DMS53 (cell line): ENCODE results near the gene AURKB.
"Not testable (repeated sequence)": the region's sequence is repeated elsewhere in the genome, so short reads cannot be mapped to it uniquely, and the experiment has no call there.

Source experiments
- DNase-seq: peaks from one replicate; lab custom pipeline; 2025; lab: John Stamatoyannopoulos, UW

The AURKB gene

DNA sequence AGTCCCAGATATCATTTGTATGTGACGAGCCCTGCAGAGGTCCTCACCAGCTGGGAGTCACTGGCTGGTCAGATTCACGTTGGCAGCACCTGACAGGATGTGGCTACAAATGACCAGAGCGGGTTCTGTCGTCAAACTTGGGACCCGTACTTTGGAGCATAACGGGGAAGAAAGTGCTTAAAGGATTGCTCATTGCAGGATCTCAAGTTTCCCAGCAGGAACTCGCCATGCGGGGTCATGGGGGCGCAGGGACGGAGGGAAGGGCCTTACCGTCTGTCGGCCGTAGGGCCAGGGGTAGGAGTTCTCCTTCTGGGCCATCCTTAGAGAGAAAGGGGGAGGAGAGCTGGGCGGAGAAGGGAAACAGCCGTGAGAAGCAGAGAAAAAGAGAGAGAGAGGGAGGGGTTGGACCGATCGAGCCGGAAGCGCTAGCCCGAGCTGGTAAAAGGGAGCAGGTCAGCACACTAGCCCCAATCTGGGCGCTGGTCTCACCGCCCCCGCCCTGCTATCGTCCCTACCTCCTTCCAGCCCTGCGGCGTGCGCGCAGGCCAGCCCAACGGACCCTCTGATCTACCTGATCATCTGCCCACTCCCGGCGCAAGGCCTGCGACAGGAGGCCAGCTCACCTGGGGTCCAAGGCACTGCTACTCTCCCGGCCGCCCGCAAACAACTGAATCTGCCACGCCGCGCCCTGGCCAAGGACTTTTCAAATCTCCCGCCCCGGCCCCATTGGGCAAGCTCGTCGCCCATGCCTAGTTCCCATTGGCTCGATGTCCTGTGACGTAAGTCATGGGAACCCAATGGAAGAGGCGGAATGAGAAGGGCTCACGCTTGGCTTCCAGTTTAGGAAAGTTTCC, at the start of gene AURKB:
Gene AURKB, minus strand, starts transcription at position 669 of the 854 bp plus-strand sequence. Its CDS starts 351 bp downstream, at position 318.
- DNase-seq: peak; percentile 99

DNA sequence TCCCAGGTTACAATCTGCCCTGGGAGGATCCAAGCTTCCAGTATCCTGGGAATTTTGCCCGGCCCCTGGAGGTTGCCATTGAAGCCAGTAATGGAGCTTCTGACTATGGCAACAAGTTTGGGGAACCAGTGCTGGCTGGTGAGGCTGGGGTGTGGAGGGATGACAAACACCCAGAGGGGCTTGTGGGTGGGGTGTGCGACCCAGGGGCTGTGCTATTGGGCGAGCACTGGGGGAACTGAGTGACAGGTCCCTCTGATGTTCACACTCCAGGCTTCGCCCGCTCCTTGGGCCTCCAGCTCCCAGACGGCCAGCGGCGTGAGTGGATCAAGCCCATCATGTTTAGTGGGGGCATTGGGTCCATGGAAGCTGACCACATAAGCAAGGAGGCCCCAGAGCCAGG, 47.4 kb upstream of the AURKB start:
- DNase-seq: no peak

DNA sequence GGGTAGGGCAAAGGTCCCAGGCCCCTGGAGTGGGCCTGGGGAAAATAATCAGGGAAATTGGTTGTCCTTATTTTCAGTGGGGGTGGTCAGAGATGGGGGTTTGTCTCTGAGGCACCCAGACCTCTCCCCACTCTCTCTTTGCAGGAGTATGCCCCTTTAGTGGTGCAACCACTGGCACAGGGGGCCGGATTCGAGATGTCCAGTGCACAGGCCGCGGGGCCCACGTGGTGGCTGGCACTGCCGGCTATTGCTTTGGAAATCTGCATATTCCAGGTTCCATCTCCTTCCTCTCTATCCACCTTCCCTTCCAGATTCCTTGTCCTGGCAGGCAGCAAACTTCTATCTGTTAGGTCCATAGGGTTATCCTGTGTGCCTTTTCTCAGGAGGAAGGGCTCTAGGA, 46.3 kb upstream of the AURKB start:
- no peak for DNase-seq

DNA sequence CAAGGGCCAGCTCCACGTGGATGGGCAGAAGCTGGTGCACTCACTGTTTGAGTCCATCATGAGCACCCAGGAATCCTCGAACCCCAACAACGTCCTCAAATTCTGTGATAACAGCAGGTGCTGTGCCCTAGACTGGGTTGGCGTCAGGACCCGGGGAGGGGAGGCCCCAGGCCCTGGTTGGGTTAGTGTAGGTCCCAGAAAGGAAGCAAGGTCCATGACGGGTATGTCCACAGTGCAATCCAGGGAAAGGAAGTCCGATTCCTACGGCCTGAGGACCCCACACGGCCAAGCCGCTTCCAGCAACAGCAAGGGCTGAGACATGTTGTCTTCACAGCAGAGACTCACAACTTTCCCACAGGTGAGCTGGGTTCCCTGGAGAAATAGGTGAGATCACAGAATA, 45.9 kb upstream of the AURKB start:
- no peak for DNase-seq

DNA sequence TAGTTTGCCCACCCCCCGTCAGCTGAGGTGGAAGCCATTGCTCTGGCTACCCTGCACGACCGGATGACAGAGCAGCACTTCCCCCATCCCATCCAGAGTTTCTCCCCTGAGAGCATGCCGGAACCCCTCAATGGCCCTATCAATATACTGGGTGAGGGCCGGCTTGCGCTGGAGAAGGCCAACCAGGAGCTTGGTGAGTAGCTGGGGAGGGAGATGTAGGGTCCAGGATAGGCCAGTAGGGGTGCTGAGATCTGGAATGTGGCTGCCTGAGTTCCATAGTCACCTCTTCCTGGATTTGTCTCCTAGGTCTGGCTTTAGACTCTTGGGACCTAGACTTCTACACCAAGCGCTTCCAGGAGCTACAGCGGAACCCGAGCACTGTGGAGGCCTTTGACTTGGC, 45.1 kb upstream of the AURKB start:
- peak; percentile 24 for DNase-seq

DNA sequence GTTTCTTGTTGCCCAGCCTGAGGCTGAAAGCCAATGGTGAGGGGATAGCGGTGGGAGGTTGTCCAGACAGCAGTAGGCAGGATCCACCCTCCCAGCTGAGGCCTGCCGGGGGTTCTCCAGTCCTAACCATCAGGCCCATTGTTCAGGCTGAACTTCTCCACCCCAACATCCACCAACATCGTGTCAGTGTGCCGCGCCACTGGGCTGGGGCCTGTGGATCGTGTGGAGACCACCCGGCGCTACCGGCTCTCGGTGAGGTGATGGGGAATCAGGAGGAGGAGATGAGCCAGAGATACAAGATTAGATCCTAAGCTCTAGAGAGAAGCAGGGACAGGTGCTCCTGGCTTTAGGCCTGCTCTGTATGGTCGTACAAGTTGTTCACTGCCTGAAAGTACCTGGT, 44.5 kb upstream of the AURKB start:
- no peak for DNase-seq

DNA sequence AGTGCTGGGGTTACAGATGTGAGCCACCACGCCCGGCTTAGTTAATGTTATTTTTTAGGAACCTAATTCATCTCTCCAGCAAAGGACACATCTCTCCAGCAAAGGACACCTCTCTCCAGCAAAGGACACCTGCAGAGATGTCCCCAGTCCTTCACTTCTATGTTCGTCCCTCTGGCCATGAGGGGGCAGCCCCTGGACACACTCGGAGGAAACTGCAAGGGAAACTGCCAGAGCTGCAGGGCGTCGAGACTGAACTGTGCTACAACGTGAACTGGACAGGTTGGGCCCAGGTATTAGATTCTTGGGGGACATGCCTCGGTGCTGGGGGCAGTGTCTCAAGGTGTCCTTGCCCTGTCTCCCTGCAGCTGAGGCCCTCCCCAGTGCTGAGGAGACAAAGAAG, 43.4 kb upstream of the AURKB start:
- DNase-seq: no peak

DNA sequence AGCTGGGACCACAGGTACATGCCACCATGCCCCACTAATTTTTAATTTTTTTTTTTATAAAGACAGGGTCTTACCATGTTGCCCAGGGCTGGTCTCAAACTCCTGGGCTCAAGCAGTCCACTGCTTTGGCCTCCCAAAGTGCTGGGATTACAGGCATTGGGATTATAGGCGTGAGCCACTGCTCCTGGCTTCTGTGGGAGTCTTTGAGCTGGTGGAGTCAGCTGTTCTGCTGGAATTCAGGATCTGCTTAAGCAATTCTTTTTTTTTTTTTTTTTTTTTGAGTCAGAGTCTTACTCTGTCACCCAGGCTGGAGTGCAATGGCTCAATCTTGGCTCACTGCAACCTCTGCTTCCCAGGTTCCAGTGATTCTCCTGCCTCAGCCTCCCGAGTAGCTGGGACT, 41.0 kb upstream of the AURKB start:
- DNase-seq: not testable (repeated sequence)

DNA sequence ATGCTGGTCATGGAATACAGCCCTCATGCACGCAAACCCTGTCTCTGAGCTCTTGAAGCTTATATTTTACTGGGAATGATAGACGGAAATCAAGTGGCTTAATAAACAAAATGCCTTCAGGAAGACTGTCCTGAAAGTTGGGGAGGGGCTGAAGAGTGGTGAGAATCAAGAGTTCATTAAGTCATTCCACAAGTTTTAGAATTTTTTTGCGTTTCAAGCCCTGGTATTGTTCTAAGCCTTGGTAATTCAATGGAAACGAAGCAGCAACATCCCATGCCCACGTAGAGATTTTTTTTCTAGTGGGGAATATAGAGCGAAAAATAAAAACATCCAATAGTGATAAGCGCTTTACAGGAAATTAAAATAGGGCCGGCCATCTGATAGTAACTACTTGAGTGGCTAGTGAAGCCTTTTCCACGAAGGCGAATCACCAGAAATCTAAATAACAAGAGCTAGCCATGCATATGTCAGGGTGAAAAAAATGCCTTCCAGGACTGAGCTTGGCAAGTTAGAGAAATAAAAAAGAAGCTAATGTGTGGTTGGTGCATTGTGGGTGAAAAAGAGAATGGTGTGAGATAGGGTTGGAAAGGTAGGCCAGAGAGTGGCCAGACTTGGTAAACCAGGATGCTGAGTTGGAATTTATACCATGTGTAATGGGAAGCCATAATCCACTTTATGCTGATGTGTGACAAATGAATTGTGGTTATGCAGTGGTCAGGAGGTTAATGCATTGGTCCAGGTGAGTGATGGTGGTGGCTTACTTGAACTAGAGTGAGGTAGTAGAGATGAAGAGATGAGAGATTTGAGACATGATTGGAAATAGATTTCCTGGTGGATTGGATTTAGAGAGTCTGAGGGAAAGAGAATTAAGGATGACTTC, 39.5 kb upstream of the AURKB start:
- DNase-seq: peak; percentile 55

DNA sequence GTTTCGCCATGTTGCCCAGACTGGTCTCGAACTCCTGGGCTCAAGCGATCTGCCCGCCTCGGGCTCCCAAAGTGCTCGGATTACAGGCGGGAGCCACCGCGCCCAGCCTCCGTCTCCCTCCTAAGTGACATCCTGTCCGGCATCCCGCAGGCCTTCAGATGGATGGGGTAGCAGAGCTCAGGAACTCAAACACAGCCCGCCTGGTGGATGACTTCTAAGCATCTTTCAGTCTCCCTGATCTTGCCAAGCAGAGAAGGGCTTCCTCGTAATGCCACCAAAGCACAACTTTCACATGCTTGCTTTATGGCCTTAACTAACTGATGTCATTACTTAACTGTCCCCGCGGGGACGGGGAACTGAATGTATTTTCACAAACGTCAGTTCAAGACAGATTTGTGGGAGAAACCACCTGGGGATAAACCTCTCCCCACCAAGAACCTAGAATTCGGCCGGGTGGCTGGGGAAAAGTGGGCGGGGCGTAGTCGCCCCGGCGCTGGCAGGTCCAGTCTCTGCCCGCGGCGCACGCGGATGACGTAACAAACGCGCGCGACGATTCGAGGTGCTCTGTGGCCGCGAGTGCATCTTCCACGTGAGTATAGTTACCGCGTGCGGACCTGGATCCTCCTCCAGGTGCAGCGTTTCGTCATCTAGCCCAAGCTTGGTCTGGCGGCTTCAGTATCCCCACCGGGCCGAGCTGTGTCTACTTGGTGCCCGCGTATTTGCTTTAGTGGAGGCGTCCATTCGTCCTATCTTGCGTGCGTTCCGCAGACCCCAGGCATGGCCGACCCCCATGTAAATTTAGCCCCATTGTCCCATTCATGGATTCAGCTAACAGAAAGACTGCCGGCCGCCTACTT, 38.6 kb upstream of the AURKB start, which contains the start of gene PFAS:
Gene PFAS, plus strand, starts transcription at position 539 of the 857 bp plus-strand sequence. CDS start 4,649 bp downstream, outside the sequence.
- DNase-seq: peak; percentile 100

DNA sequence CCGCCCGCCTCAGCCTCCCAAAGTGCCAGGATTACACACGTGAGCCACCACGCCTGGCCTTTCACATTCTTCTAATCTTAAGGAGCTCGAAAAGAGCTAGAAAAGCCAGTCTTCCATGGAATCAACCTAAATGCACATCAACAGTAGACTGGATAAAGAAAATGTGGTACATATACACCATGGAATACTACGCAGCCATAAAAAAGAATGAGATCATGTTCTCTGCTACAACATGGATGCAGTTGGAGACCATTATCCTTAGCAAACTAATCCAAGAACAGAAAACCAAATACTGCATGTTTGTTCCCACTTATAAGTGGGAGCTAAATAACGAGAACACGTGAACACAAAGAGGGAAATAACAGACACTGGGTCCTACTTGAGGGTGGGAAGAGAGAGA, 34.4 kb upstream of the AURKB start:
- DNase-seq: no peak

DNA sequence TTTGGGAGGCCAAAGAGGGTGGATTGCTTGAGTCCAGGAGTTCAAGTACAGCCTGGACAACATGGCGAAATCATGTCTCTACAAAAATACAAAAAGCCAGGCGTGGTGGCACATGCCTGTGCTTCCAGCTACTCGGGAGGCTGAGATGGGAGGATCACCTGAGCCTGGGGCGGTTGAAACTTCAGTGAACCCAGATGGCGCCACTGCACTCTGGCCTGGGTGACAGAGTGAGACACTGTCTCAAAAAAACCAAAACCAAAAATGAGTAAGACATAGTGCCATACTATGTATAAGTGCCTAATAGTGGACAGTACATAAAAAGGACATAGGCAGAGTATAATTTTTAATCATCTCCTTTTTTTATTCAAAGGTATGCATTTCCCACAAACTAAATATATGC, 33.5 kb upstream of the AURKB start:
- no peak for DNase-seq

DNA sequence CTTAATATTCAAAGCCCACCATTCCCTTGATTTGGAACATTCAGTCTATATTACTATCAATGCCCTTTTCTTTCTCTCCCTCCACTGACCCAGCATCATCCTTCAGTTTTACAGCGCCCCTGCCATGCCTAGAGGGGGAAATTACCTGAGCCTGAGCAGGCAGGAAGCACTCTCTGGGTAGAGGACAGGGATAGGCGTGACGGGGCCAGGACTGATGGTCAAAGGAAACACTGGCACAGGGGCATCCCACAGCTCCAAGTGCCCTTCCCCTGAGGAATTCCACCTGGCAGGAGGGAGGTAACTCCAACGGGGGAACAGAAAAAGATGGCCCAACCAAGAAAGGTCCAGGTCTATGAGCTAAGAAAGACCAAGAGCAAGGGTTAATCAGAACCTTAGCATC, 27.5 kb upstream of the AURKB start:
- peak; percentile 53 for DNase-seq

DNA sequence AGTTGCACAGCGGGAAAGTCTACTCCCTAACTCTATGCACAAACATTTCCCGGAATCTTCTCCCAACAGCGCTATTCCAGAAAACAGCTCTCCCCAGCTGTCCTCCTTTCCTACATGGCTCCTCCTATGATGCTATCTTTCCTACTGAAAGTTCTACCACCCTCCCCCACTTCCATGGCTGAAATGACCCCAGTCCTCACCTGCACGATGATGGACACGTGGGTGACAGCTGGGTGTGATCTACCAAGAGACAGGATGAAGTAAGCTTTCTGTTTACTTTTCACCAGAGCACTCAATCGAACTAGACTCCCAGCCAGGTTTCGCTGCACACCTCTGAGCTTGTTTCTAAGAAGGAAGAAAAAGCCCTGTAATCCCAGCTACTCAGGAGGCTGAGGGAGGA, 26.8 kb upstream of the AURKB start:
- DNase-seq: peak; percentile 99

DNA sequence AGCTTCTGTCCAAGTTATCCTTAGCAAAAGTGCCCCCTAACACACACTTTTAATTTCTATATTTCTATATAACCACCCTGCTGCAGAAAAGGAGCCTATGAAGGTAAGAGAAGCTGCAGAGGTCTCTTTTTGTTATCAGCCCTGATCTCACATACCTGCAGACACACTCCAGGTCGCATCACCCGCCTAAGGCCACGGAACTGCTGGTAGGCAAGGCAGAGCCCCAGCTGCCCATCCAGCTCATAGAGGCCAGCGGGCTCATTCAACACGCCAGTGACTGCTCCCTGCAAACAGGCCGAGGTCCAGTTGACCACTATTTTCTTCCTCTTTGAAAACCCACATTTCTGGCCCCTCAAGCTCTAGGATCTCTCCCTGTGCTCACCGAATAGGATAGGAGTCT, 25.3 kb upstream of the AURKB start:
- DNase-seq: no peak

DNA sequence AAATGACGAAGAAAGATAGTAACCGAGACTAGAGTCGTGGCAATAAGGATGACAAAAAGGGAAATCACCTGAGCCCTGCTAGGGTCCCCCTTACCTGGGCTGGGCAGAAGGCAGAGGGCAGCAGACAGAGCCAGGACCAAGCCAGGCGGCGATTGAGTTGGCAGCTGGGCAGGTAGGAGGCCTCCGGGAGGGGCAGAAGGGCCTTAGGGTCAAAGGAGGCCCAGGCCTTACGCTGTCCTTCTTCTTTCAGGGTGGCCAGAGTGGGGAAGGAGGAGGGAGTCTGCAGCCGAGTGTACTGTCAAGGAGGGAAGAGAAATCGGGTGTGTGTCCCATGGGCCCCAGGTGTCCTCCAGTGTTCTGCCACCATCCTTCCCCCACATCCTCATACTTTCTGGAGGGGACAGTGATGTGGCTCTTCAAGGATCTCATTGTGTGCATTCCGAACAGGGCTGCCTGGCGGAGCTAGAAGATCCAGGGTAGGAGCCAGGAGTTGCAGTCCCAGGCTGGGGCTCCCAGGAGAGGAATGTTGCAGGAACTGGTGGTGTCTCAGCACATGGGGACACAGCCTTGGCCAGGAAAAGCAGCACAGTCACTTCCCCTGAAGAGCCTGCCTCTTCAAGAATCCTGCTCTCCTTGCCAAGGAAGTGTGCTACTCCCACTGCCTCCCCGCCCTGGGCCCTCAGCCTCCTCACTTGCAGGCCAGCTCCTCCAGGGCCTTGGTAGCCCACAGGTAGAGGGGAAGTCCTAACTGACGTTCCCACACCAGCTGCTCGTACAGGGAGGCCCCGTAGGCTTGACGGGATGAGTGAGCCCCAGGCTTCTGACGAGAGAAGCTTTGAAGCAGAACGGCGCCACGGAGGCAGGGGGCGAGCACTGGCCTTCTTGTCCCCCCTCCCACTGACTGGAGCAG, 24.2 kb upstream of the AURKB start:
- DNase-seq: no peak

DNA sequence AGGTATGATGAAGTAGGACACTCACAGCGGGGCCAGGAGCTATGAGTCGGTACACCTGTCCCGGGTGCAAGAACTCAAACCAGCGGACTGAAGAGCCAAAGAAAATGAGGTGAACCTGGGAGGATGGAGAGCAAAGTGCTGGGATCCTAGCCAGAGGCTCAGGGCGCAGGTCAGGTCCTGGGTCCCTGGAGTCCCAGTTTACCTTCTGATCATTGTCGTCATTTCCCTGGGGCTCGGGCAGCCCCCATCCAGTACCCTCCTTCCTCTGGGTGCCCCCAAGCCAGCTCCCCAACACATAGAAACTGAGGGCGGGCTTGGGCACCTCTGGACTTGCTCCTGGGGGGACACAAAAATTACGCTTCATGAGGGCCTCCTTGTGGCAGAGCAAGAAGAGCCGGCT, 21.3 kb upstream of the AURKB start:
- DNase-seq: no peak

DNA sequence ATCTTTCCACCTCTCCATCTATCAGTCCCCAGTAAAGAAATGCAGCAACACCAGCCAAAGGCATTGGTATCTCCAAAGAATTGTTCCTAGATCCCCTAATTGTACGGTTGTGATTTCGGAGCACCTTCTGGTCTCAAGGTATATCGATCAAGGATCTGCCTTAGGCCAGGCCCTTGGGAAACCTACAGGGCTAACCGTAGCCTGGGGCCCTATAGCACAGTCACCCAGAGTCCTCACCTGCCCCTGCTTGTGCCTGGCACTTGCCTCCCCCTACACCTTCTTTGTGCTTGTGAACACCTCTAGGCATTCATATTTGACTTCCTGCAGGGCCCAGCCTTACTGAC, 16.8 kb upstream of the AURKB start:
- no peak for DNase-seq

DNA sequence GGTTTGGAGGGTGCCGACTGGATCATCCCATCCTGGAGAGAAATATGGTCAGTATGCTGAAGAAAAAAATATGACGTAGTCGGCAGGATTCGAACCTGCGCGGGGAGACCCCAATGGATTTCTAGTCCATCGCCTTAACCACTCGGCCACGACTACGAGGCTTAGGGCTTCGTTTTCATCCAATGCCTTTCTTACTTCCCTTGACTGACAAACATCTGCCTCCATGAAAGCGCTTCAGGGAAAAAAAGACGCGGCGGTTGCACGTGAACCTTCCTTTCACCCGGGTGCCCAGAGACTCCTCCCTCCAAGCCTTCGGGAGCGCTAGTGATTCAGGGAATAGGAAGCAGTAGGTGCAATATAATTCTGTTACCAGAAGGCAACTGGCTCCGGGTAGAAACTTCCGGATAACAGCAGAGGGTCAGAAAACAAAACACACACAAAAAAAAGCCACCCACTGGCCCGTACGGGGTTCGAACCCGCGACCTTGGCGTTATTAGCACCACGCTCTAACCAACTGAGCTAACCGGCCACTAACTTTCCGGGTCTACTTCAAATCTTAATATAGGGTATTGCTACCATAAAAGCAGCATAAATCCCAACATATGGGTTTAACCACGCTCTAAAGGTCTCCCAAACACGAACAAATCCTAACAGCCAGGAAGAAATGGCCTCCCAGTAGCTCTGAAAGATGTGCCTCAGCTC, 16.3 kb upstream of the AURKB start:
- peak; percentile 43 for DNase-seq

DNA sequence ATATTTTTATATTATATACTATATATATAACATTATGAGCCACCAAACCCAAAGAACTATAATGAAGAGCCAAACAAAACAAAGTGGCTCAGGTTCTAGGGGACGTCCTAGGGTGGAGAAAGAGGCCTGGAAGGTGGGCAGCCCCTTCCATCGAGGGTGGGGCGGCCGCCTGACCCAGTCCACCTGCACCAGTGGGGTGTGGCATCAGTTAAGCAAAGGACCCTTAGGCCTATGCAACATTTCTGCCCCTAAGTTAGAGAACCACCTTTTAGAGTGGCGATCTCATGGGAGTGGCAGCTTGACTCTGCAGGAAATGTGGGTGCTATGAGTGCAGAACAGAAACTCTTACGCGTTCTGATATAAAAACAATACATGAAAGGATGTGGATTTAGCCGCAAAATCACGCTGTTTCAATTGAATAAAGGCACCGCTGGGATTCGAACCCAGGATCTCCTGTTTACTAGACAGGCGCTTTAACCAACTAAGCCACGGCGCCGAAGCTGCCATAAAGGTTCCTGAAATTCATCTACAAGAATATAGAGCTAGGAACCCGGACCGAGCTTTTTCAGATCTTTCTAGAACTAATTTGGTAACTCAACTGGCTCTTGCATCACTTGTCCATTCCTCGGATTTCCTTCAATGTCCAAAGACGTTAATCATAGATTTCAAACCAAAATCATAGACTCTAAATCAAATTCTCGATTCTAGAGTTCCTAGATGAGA, 15.6 kb upstream of the AURKB start:
- peak; percentile 58 for DNase-seq
